Adrenal gland (tissue), 5 donors: ENCODE data around the gene ANO4.

Experiments
- CTCF ChIP-seq, 6 experiments: fragments of 450-650 bp in 4 of 6; fragments of 200-600 bp in 2 of 6; sonication (generic) in 1 of 6; IDR thresholded peaks; 1 replicate in 5 of 6; 2 replicates in 1 of 6; pipeline versions ENCODE4 v1.5.1 to v1.8.0; 2016 to 2021; ENCODE audit warnings: antibody characterized with exemption in 6 of 6, mild to moderate bottlenecking in 2 of 6, moderate library complexity in 1 of 6
- POLR2A ChIP-seq, 2 donors: fragments of 450-650 bp; IDR thresholded peaks; one replicate each; pipeline ENCODE4 v1.6.1; 2017; ENCODE audit warnings: antibody characterized with exemption in 2 of 2, mild to moderate bottlenecking in 2 of 2, moderate library complexity in 1 of 2
- donor health status: DM: no; HTN: no; CAD: no.

- TF ChIP-seq CTCF (IDR thresholded peaks at IDR 0.05), result no peak
- TF ChIP-seq POLR2A (IDR thresholded peaks at IDR 0.05), result no peak
These were observed 270.1 kb downstream of the ANO4 start for GRCh38 chr12:101064721-101065120.
